GM06990 (cell line): Measurements from ENCODE around the gene DMD.

ENCODE experiments used
- DNase-seq: peaks from one replicate; pipeline ENCODE4 v3.0.0-alpha.2; 2011; ENCODE audit not compliant: insufficient read length; ENCODE audit errors: extremely low read depth
- H3K27me3 ChIP-seq: replicated peaks from 2 replicates; pipeline ENCODE4 v1.6.0; 2011; ENCODE audit warnings: low read length; ENCODE audit not compliant: control insufficient read depth, insufficient read depth
- H3K36me3 ChIP-seq: 2 replicates; pipeline ENCODE4 v1.5.1; 2011; ENCODE audit warnings: low read length; ENCODE audit not compliant: control insufficient read depth, insufficient read depth
- H3K4me3 ChIP-seq: replicated peaks from 2 replicates; pipeline ENCODE4 v1.5.1; 2011; ENCODE audit warnings: low read depth, mild to moderate bottlenecking, control low read depth, low read length
- TF ChIP-seq, protein P1 (sequence below): IDR thresholded peaks from 2 replicates; pipeline ENCODE4 v1.5.1; 2011; ENCODE audit warnings: low read length, control low read depth, mild to moderate bottlenecking, inconsistent platforms; ENCODE audit not compliant: insufficient read depth, poor library complexity, severe bottlenecking

DMD gene

DNA sequence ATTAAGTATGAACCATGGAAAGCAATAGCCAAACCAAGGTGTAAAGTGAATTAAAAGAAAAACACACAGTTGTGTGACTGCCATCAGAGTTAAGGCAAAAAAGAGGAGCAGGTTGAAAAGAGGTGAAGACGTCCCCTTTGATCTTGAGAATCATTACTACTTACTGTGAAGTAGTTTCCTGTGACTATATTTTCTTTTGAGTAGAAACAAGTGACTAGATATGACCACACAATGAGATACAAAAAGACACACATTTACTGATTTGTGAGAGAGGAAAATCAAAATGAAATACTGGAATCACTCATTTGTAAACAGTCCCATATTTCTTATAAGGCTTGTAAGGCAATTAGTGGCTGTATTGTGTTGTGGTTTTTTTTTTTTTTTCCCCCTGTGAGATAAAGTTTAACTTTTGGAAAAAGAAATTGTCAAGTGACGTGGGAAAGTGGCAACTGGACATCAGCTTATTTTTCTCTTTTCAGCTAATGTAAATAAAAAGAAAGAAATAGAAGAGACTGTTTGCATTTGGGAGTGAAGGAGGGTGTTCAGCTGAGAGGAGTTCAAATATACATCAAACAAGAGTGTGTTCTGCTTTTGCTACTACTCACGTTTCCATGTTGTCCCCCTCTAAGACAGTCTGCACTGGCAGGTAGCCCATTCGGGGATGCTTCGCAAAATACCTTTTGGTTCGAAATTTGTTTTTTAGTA is 2033.1 kb downstream of the DMD start:
- Histone ChIP-seq H3K4me3 (peak overlapping the region; percentile 51), H3K27me3 (no peaks in the 10 kb centered on the region), H3K36me3 (no peaks in the 10 kb centered on the region)
- peak; percentile 28 for DNase-seq
- TF ChIP-seq, protein P1, sequence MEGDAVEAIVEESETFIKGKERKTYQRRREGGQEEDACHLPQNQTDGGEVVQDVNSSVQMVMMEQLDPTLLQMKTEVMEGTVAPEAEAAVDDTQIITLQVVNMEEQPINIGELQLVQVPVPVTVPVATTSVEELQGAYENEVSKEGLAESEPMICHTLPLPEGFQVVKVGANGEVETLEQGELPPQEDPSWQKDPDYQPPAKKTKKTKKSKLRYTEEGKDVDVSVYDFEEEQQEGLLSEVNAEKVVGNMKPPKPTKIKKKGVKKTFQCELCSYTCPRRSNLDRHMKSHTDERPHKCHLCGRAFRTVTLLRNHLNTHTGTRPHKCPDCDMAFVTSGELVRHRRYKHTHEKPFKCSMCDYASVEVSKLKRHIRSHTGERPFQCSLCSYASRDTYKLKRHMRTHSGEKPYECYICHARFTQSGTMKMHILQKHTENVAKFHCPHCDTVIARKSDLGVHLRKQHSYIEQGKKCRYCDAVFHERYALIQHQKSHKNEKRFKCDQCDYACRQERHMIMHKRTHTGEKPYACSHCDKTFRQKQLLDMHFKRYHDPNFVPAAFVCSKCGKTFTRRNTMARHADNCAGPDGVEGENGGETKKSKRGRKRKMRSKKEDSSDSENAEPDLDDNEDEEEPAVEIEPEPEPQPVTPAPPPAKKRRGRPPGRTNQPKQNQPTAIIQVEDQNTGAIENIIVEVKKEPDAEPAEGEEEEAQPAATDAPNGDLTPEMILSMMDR = no peak

DNA sequence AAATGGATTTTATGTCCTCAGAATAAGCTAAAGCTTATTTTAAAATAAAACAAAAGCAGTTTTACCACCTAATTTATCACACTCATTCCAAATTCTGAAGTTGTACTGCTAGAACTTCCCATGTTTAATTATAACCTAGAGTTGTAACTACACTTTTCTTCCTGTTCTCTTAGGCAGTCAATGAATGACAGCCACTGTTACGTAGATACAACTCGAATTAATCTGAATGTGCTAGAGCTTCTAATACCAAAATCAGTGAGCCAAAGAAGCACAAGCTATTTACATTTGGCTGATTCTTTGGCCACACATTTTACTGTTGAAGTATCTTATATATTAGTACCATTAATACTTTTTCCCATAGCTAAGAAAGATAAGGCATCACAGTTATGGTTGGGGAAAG is 2040.6 kb downstream of the DMD start:
- H3K27me3 ChIP-seq = no peaks in the 10 kb centered on the region
- no peak for DNase-seq
- H3K36me3 ChIP-seq = no peaks in the 10 kb centered on the region; the same call in 1 of the 2 replicates
- no peak overlapping the region for H3K4me3 ChIP-seq
- TF ChIP-seq, protein P1 = no peak

DNA sequence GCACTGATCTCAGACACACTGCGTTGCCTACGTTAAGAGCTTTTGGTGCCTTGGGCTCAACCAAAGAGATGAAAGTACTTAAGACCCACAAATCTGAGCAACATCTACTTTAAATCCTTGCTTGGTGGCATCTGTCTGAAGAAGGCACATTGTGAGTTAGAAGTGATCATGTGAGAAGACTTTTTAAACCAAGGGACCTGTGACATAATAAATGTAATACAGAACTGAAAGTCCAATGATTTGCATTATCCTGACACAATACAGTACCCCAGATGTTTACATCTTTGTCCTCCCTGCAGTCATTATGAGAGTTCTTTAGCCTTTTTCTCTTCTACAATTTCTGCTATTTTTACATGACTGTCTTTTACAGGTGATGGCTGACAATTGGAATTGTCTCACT is 2042.8 kb downstream of the DMD start:
- TF ChIP-seq, protein P1 = no peak
- Histone ChIP-seq H3K4me3 (no peak overlapping the region), H3K27me3 (no peaks in the 10 kb centered on the region), H3K36me3 (no peaks in the 10 kb centered on the region; the same call in 1 of the 2 replicates)
- DNase-seq = peak; percentile 69

DNA sequence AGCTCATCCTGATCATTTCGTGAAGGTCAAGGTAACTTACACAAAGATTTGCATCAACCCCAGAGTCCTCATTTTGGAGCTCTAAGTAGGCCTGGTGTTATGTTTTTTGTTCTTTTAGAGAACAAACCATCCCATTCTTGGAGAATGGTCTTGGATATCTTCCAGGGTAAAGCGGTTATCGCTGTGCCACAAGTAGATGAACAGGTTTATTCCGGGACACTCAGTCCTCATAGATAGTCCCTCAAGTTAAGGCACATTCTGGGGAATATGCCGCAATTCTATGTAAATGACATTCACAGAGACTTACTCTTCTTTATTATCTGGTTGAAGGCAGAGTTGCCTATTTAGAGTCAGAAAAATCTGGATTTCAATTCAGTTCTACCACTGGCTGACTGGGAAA is 2044.5 kb downstream of the DMD start:
- Histone ChIP-seq H3K36me3 (no peaks in the 10 kb centered on the region; the same call in 1 of the 2 replicates), H3K27me3 (no peaks in the 10 kb centered on the region), H3K4me3 (no peak overlapping the region)
- TF ChIP-seq, protein P1 = no peak
- DNase-seq = no peak

DNA sequence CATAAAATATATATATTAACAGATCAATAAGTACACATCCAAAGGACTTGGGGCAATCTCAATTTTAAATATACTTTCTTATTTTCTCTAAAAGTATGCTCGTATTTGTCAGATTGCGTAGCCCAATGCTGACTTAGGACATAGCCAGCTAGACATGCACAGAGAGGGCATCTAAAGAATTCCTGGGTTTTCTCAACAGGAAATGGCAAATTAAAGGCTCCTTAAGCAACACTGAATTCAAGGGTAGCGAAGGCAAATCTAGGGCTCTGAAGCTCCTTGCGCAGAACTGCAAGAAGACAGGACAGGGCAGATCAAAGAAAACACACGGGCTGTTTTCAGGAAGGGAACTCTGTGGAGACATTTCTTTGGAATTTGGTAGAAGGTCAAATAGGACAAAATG is 2044.9 kb downstream of the DMD start:
- no peaks in the 10 kb centered on the region; the same call in 1 of the 2 replicates for H3K36me3 ChIP-seq
- H3K4me3 ChIP-seq = no peak overlapping the region
- no peaks in the 10 kb centered on the region for H3K27me3 ChIP-seq
- TF ChIP-seq, protein P1 = no peak
- no peak for DNase-seq
